GM12878 (cell line): ENCODE data around the gene GABRB1. TPM values are rescaled to one million over a fixed set of nuclear protein-coding genes. Genes with fewer than 3 reads are reported as not detected.

Experiments used
- ATAC-seq: fragments of 200-7000 bp; cut with Tn5 transposase; 3 replicates; pipeline ENCODE4 v1.9.1; 2020; ENCODE audit warnings: mild to moderate bottlenecking, moderate library complexity
- BruUV-seq: library from RNA; stranded (reverse); fragments of 400-500 nt; replicated peaks from 2 replicates; lab custom pipeline; 2021; lab: Mats Ljungman, UMichigan
- CTCF ChIA-PET: fragments of 300-600 bp; sonication (Branson Sonifier 250); formaldehyde crosslinking; extraction: SDS; loops from one replicate; lab custom pipeline; 2021; ENCODE audit warnings: inconsistent platforms; lab: Yijun Ruan, JAX
- POLR2A ChIA-PET: fragments of 350-600 bp; formaldehyde crosslinking; extraction: SDS; loops from one replicate; lab custom pipeline; 2021; ENCODE audit warnings: inconsistent platforms; lab: Charles Lee
- RAD21 ChIA-PET: fragments of 300-600 bp; sonication (Branson Sonifier 250); formaldehyde crosslinking; loops from one replicate; lab custom pipeline; 2023; ENCODE audit warnings: antibody characterized with exemption; ENCODE audit not compliant: unreplicated experiment; lab: Charles Lee
- SMC1A ChIA-PET: fragments of 300-600 bp; sonication (Branson Sonifier 250); formaldehyde crosslinking; loops from one replicate; lab custom pipeline; 2023; ENCODE audit not compliant: unreplicated experiment, uncharacterized antibody; lab: Charles Lee
- DNase-seq: peaks from one replicate; pipeline ENCODE4 v3.0.0-alpha.2; 2011; ENCODE audit warnings: low read depth, low spot score
- FAIRE-seq: peaks from 3 replicates; lab custom pipeline; 2011; peaks lifted over from hg19 to GRCh38; lab: Jason Lieb, UNC
- H2AFZ ChIP-seq: 2 replicates; pipeline ENCODE4 v1.6.0; 2011; ENCODE audit warnings: low read depth, low read length, control low read depth; ENCODE audit not compliant: control insufficient read depth
- H3K27ac ChIP-seq: 2 replicates; pipeline ENCODE4 v1.5.1; 2011; ENCODE audit warnings: control low read depth; ENCODE audit not compliant: control insufficient read depth, insufficient read depth
- H3K27me3 ChIP-seq, 2 experiments: replicated peaks in 1 of 2; 2 replicates each; pipeline versions ENCODE4 v1.6.0 to v1.6.1; 2011; ENCODE audit warnings: low read length in 1 of 2; ENCODE audit not compliant: control insufficient read depth in 2 of 2, insufficient read depth in 2 of 2
- H3K36me3 ChIP-seq, 2 experiments: 2 replicates each; pipeline ENCODE4 v1.5.1; 2011; ENCODE audit warnings: low read length in 1 of 2; ENCODE audit not compliant: control insufficient read depth in 2 of 2, insufficient read depth in 2 of 2
- H3K4me1 ChIP-seq: 2 replicates; pipeline ENCODE4 v1.6.1; 2011; ENCODE audit warnings: mild to moderate bottlenecking, low read length, moderate library complexity, mixed read lengths; ENCODE audit not compliant: control insufficient read depth, insufficient read depth
- H3K4me2 ChIP-seq: 2 replicates; pipeline ENCODE4 v1.6.0; 2011; ENCODE audit warnings: control low read depth; ENCODE audit not compliant: control insufficient read depth, insufficient read depth
- H3K4me3 ChIP-seq: fragments of 200-600 bp; sonication (generic); 2 replicates; pipeline ENCODE4 v1.5.1; 2016
- H3K79me2 ChIP-seq: 2 replicates; pipeline ENCODE4 v1.6.0; 2011; ENCODE audit warnings: low read length; ENCODE audit not compliant: control insufficient read depth, insufficient read depth
- H3K9ac ChIP-seq: 2 replicates; pipeline ENCODE4 v1.8.0; 2011; ENCODE audit warnings: low read length, control low read depth, mixed read lengths; ENCODE audit not compliant: control insufficient read depth, insufficient read depth
- H3K9me3 ChIP-seq: replicated peaks from 3 replicates; pipeline ENCODE4 v1.5.1; 2011; ENCODE audit warnings: mild to moderate bottlenecking, low read length; ENCODE audit not compliant: control insufficient read depth, insufficient read depth
- H4K20me1 ChIP-seq: 2 replicates; pipeline ENCODE4 v1.6.0; 2011; ENCODE audit not compliant: control insufficient read depth, insufficient read depth
- CREB1 ChIP-seq: IDR thresholded peaks from 2 replicates; pipeline ENCODE4 v1.6.1; 2012; ENCODE audit warnings: low read depth, mild to moderate bottlenecking, inconsistent platforms
- IKZF1 ChIP-seq: fragments of 450-650 bp; conservative IDR thresholded peaks from 2 replicates; pipeline ENCODE4 v1.6.1; 2017; ENCODE audit warnings: antibody characterized with exemption, mild to moderate bottlenecking
- JUNB ChIP-seq: IDR thresholded peaks from 2 replicates; pipeline ENCODE4 v1.6.1; 2016; ENCODE audit warnings: antibody characterized with exemption, mild to moderate bottlenecking
- JUND ChIP-seq: IDR thresholded peaks from 2 replicates; pipeline ENCODE4 v1.6.1; 2012; ENCODE audit warnings: low read depth, mild to moderate bottlenecking, low read length, improper control_type of control experiment, moderate library complexity
- ZNF274 ChIP-seq: IDR thresholded peaks from one replicate; pipeline ENCODE4 v1.8.0; 2011; ENCODE audit not compliant: insufficient read length, insufficient read depth
- WGBS: methylation state at CpG from one replicate; pipeline ENCODE4 v1.1.6; 2016; ENCODE audit warnings: low lambda C conversion rate; ENCODE audit not compliant: insufficient replicate concordance, insufficient coverage; ENCODE audit errors: missing lambda C conversion rate; 5-methylcytosine and 5-hydroxymethylcytosine counted together
- in situ Hi-C: fragments of 300-500 bp; cut with MboI; formaldehyde crosslinking; loops from 9 replicates; pipeline ENCODE4 v1.14.3; 2018; ENCODE audit warnings: mixed read lengths
- intact Hi-C: fragments of 100-400 bp; cut with micrococcal nuclease; formaldehyde crosslinking; loops from one replicate; pipeline ENCODE4 v1.14.2; 2022; ENCODE audit not compliant: unreplicated experiment
- polyA plus RNA-seq, 11 experiments: library from polyadenylated mRNA; depleted of rRNA in 4 of 11; unstranded in 6 of 11; stranded (reverse) in 5 of 11; fragments of >200 nt; fragmentation: Nextera tagmentation in 4 of 11; fragmentation: Illumina TruSeq in 1 of 11; extraction: Ambion mirVana in 4 of 11; extraction: Trizol in 1 of 11; gene quantifications; 1 replicate in 1 of 11; 2 replicates in 10 of 11; pipeline versions ENCODE4 v1.2.1 to v1.2.3, GENCODE V29; 2011 to 2016; ENCODE audit warnings: inconsistent platforms in 2 of 11, missing spikeins in 2 of 11, low read depth in 1 of 11
- total RNA-seq, 4 experiments: library from RNA; depleted of rRNA in 3 of 4; stranded (reverse); fragments of >200 nt in 3 of 4; fragmentation: Illumina TruSeq in 1 of 4; extraction: Trizol in 1 of 4; gene quantifications; 2 replicates each; pipeline versions ENCODE4 v1.2.1 to v1.2.3, GENCODE V29; 2013 to 2021
- TF ChIP-seq, protein P1 (sequence below): IDR thresholded peaks from 2 replicates; pipeline ENCODE4 v1.6.1; 2012; ENCODE audit warnings: improper control_type of control experiment, low read depth, low read length; ENCODE audit not compliant: insufficient replicate concordance

Gene GABRB1
- total and polyA plus RNA-seq, 10 of the 15 experiments (the other 5 are each of a cell fraction or from before 2014, with no cell fraction given): 0.13 to 0.92 TPM; not detected in 8

- ChIA-PET SMC1A (interaction anchor here (0.6 kb wide), 1 partner anchor 43 kb away, joined by 3 read pairs; no protein-coding TSS in a partner anchor), POLR2A (no interaction called here), RAD21 (no interaction called here), CTCF (interaction anchor here (1.1 kb wide), 1 partner anchor 9 kb away, joined by 3 read pairs; no protein-coding TSS in a partner anchor)
- WGBS: 53% methylated on average over 4 of the region's 4 CpGs
- in situ Hi-C loops (no loop called here), intact Hi-C loops (no loop called here)
- no TSS peak for BruUV-seq
- H3K36me3 ChIP-seq: no peaks in the 10 kb centered on the region
- no peaks in the 10 kb centered on the region for H3K79me2 ChIP-seq
- DNase-seq (no peak), FAIRE-seq (no peak), ATAC-seq (no peak)
- H3K27me3 ChIP-seq: no peaks in the 10 kb centered on the region
- no peak overlapping the region for H3K27ac ChIP-seq
- TF ChIP-seq JUNB (no peak), JUND (no peak), IKZF1 (no peak), CREB1 (no peak), ZNF274 (no peak)
- TF ChIP-seq, protein P1, sequence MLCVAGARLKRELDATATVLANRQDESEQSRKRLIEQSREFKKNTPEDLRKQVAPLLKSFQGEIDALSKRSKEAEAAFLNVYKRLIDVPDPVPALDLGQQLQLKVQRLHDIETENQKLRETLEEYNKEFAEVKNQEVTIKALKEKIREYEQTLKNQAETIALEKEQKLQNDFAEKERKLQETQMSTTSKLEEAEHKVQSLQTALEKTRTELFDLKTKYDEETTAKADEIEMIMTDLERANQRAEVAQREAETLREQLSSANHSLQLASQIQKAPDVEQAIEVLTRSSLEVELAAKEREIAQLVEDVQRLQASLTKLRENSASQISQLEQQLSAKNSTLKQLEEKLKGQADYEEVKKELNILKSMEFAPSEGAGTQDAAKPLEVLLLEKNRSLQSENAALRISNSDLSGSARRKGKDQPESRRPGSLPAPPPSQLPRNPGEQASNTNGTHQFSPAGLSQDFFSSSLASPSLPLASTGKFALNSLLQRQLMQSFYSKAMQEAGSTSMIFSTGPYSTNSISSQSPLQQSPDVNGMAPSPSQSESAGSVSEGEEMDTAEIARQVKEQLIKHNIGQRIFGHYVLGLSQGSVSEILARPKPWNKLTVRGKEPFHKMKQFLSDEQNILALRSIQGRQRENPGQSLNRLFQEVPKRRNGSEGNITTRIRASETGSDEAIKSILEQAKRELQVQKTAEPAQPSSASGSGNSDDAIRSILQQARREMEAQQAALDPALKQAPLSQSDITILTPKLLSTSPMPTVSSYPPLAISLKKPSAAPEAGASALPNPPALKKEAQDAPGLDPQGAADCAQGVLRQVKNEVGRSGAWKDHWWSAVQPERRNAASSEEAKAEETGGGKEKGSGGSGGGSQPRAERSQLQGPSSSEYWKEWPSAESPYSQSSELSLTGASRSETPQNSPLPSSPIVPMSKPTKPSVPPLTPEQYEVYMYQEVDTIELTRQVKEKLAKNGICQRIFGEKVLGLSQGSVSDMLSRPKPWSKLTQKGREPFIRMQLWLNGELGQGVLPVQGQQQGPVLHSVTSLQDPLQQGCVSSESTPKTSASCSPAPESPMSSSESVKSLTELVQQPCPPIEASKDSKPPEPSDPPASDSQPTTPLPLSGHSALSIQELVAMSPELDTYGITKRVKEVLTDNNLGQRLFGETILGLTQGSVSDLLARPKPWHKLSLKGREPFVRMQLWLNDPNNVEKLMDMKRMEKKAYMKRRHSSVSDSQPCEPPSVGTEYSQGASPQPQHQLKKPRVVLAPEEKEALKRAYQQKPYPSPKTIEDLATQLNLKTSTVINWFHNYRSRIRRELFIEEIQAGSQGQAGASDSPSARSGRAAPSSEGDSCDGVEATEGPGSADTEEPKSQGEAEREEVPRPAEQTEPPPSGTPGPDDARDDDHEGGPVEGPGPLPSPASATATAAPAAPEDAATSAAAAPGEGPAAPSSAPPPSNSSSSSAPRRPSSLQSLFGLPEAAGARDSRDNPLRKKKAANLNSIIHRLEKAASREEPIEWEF: no peak
- H3K4me3 ChIP-seq: no peak overlapping the region
- no peaks in the 10 kb centered on the region for H3K9me3 ChIP-seq
- H4K20me1 ChIP-seq: no peaks in the 10 kb centered on the region
- no peak overlapping the region for H2AFZ ChIP-seq
- no peak overlapping the region for H3K4me2 ChIP-seq
- no peak overlapping the region for H3K9ac ChIP-seq
- no peaks in the 10 kb centered on the region for H3K4me1 ChIP-seq
These were observed 318.0 kb downstream of the GABRB1 start for GRCh38 chr4:47349326-47349725.
